T-cell (primary cell): Measurements from ENCODE around the gene DUSP22. TPM values are rescaled to one million over a fixed set of nuclear protein-coding genes. Genes with fewer than 3 reads are reported as not detected.

Experiments used
- ATAC-seq, 4 experiments: fragments of 200-7000 bp in 3 of 4; fragments of 150-1000 bp in 1 of 4; cut with Tn5 transposase; replicated peaks in 1 of 4; 1 replicate in 3 of 4; 2 replicates in 1 of 4; pipeline ENCODE4 v1.10.0; 2021; ENCODE audit warnings: moderate library complexity in 3 of 4, mild to moderate bottlenecking in 2 of 4, moderate number of reproducible peaks in 1 of 4
- CTCF ChIA-PET, 2 donors: fragments of 300-600 bp; sonication (Branson Sonifier 250); formaldehyde crosslinking; loops; one replicate each; lab custom pipeline; 2022; ENCODE audit warnings: antibody characterized with exemption in 2 of 2; lab: Charles Lee
- POLR2A ChIA-PET, 2 donors: fragments of 300-600 bp; sonication (Branson Sonifier 250); formaldehyde crosslinking; loops; one replicate each; lab custom pipeline; 2022; ENCODE audit warnings: antibody characterized with exemption in 2 of 2; lab: Charles Lee
- DNase-seq, 35 experiments: peaks; one replicate each; pipeline versions ENCODE4 v3.0.0 to v3.0.0-alpha.2; 2013 to 2023
- H3K27ac ChIP-seq: one replicate; pipeline ENCODE4 v1.5.1; 2013; ENCODE audit warnings: low read length
- H3K27me3 ChIP-seq, 2 experiments: replicated peaks in 1 of 2; 1 replicate in 1 of 2; 2 replicates in 1 of 2; pipeline versions ENCODE4 v1.6.1 to v1.7.0; 2013; ENCODE audit warnings: low read length in 1 of 2, mixed read lengths in 1 of 2; ENCODE audit not compliant: control insufficient read depth in 2 of 2, insufficient read depth in 2 of 2; ENCODE audit errors: extremely low read depth in 1 of 2
- H3K36me3 ChIP-seq, 2 donors: 1 replicate in 1 of 2; 2 replicates in 1 of 2; pipeline versions ENCODE4 v1.6.1 to v1.7.0; 2013; ENCODE audit warnings: low read length in 1 of 2; ENCODE audit not compliant: control insufficient read depth in 2 of 2, insufficient read depth in 1 of 2; ENCODE audit errors: extremely low read depth in 1 of 2
- H3K4me1 ChIP-seq, 2 experiments: 1 replicate in 1 of 2; 2 replicates in 1 of 2; pipeline versions ENCODE4 v1.6.1 to v1.7.0; 2013; ENCODE audit warnings: low read length in 2 of 2, mixed read lengths in 1 of 2; ENCODE audit not compliant: insufficient read depth in 2 of 2, control insufficient read depth in 1 of 2; ENCODE audit errors: extremely low read depth in 1 of 2
- H3K4me3 ChIP-seq, 2 donors: 1 replicate in 1 of 2; 2 replicates in 1 of 2; pipeline versions ENCODE4 v1.5.1 to v1.7.0; 2013; ENCODE audit warnings: mild to moderate bottlenecking in 2 of 2, low read length in 1 of 2, moderate library complexity in 1 of 2; ENCODE audit not compliant: control insufficient read depth in 1 of 2; ENCODE audit errors: extremely low read depth in 1 of 2
- H3K9me3 ChIP-seq: 2 replicates; pipeline ENCODE4 v1.7.0; 2013
- H3K27ac Mint-ChIP-seq, 2 donors: one replicate each; pipeline ENCODE4 v1.8.0; 2020 to 2021; ENCODE audit warnings: mild to moderate bottlenecking in 2 of 2, mixed read lengths in 2 of 2
- H3K27me3 Mint-ChIP-seq, 2 donors: one replicate each; pipeline ENCODE4 v1.8.0; 2021 to 2022; ENCODE audit warnings: mixed read lengths in 2 of 2
- H3K36me3 Mint-ChIP-seq: one replicate; pipeline ENCODE4 v1.8.0; 2021; ENCODE audit warnings: mixed read lengths
- H3K4me1 Mint-ChIP-seq, 3 donors: one replicate each; pipeline ENCODE4 v1.8.0; 2020 to 2022; ENCODE audit warnings: mixed read lengths in 3 of 3, mild to moderate bottlenecking in 1 of 3
- H3K4me3 Mint-ChIP-seq, 3 donors: one replicate each; pipeline ENCODE4 v1.8.0; 2020 to 2022; ENCODE audit warnings: mild to moderate bottlenecking in 3 of 3, mixed read lengths in 3 of 3, moderate library complexity in 3 of 3
- H3K9me3 Mint-ChIP-seq, 3 donors: one replicate each; pipeline ENCODE4 v1.8.0; 2020 to 2022; ENCODE audit warnings: mixed read lengths in 3 of 3
- WGBS: methylation state at CpG from one replicate; pipeline ENCODE4 v1.1.5; 2013; ENCODE audit warnings: missing lambda C conversion rate; ENCODE audit not compliant: insufficient coverage; 5-methylcytosine and 5-hydroxymethylcytosine counted together
- total RNA-seq, 35 experiments: library from RNA in 6 of 35; stranded (reverse) in 6 of 35; fragments of 120-200 nt in 1 of 35; gene quantifications; one replicate each; pipeline versions ENCODE4 v1.2.1 to v1.2.4 and lab custom pipeline; 2013 to 2026

Gene DUSP22
- total RNA-seq, 5 donors from 2014 or later (not counting 1 experiment from before 2014, with no cell fraction given) = 32.0 to 52.4 (median 42.1) TPM

DNA sequence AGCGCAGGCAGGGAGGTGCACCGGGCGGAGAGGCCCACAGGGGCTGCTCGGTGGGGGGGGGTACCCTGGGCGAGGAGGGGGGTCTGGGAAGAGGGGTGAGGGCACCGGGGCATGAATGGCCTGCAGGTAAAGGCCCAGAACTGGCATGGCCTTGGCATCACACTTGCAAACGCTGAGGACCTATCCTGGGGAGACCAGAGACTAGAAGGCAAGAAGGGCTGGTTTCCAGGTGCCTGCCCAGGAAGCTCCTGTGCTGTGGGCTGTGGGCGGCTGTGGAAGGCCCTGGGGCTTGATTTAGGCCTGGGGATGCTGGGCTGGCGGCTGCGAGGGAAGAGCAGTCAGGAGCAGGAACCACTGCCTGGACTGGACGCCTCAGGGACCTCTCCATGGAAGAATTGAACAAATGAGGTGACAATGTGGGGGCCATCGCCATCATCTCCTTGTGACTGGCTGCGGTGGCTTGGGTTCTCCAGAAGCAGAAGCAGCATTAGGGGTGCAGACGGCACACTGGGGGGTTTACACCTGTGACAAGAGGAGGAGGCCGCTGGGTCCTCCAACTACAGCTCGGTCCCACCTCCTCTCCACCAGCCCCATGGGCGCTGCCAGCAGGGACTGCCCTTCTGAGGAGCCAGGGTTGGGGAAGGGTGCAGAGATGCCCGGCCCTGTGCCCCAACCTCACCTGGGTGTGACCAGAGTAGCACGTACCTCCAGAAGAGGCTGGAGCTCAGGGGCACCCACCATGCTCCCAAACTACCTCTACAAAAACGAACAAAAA, 67.2 kb downstream of the DUSP22 start:
- 76% methylated on average over 15 of the region's 20 CpGs for WGBS
- H3K4me1 ChIP-seq = peaks cover 0 to 16% of the 10 kb centered on the region in 2 experiments
- no peaks in the 10 kb centered on the region for H3K36me3 ChIP-seq
- no peaks in the 10 kb centered on the region for H3K9me3 ChIP-seq
- H3K27me3 Mint-ChIP-seq = no peaks in the 10 kb centered on the region
- CTCF ChIA-PET = no interaction called here
- no peak overlapping the region for H3K27ac ChIP-seq
- POLR2A ChIA-PET = no interaction called here
- no peak overlapping the region for H3K4me3 Mint-ChIP-seq
- ATAC-seq (no peak), DNase-seq (no peak)
- no peak overlapping the region for H3K27ac Mint-ChIP-seq
- H3K4me1 Mint-ChIP-seq = peaks cover 6 to 22% (median 10%) of the 10 kb centered on the region in 3 donors
- no peak overlapping the region for H3K4me3 ChIP-seq
- peaks cover 0 to 16% (median 11%) of the 10 kb centered on the region in 3 donors for H3K9me3 Mint-ChIP-seq
- H3K36me3 Mint-ChIP-seq = peaks cover 3% of the 10 kb centered on the region
- no peaks in the 10 kb centered on the region for H3K27me3 ChIP-seq

DNA sequence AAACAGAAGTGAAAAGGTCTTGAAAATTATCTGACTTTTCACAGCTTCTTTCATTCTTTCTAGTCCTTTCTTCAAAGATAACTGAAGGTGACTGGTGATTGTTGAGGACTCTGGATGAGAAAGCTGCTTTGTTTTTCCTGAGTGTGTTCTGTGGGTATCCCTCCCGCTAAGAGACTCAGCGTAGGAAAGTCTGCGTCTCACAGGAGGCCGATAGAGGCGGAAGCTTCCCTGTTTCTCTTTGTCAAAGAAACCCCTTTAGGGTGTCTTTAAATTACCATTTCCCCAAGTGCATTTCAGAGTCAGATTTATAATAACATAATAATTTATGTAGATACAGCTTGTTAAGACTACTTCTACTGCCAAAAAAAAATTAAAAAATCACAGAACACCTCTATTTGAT, 68.1 kb downstream of the DUSP22 start:
- Histone ChIP-seq H3K27ac (no peak overlapping the region), H3K4me1 (peaks cover 0 to 16% of the 10 kb centered on the region in 2 experiments), H3K36me3 (no peaks in the 10 kb centered on the region), H3K9me3 (no peaks in the 10 kb centered on the region), H3K27me3 (no peaks in the 10 kb centered on the region), H3K4me3 (no peak overlapping the region)
- H3K27me3 Mint-ChIP-seq = no peaks in the 10 kb centered on the region
- H3K9me3 Mint-ChIP-seq = peaks cover 0 to 16% (median 12%) of the 10 kb centered on the region in 3 donors
- WGBS = 90% methylated on average over 2 of the region's 5 CpGs
- H3K4me1 Mint-ChIP-seq = peaks cover 6 to 22% (median 10%) of the 10 kb centered on the region in 3 donors
- CTCF ChIA-PET = no interaction called here
- no peak overlapping the region for H3K27ac Mint-ChIP-seq
- H3K36me3 Mint-ChIP-seq = peaks cover 3% of the 10 kb centered on the region
- ATAC-seq = no peak
- no peak for DNase-seq
- POLR2A ChIA-PET = no interaction called here
- no peak overlapping the region for H3K4me3 Mint-ChIP-seq

- H3K9me3 ChIP-seq = no peaks in the 10 kb centered on the region
- H3K4me1 ChIP-seq = peaks cover 0 to 16% of the 10 kb centered on the region in 2 experiments
- no peak overlapping the region for H3K27ac ChIP-seq
- peaks cover 0 to 20% (median 12%) of the 10 kb centered on the region in 3 donors for H3K9me3 Mint-ChIP-seq
- ATAC-seq (no peak), DNase-seq (no peak)
- 83% methylated on average over 19 of the region's 19 CpGs for WGBS
- no peaks in the 10 kb centered on the region for H3K27me3 ChIP-seq
- no peaks in the 10 kb centered on the region for H3K27me3 Mint-ChIP-seq
- no peak overlapping the region for H3K27ac Mint-ChIP-seq
- CTCF ChIA-PET = no interaction called here
- peaks cover 5 to 20% (median 10%) of the 10 kb centered on the region in 3 donors for H3K4me1 Mint-ChIP-seq
- H3K36me3 ChIP-seq = no peaks in the 10 kb centered on the region
- H3K4me3 Mint-ChIP-seq = no peak overlapping the region
- peaks cover 3% of the 10 kb centered on the region for H3K36me3 Mint-ChIP-seq
- no peak overlapping the region for H3K4me3 ChIP-seq
- POLR2A ChIA-PET = no interaction called here
Observed at GRCh38 chr6:360764-361373, 68.6 kb downstream of the DUSP22 start.

GRCh38 chr6:361411-362132, 69.3 kb downstream of the DUSP22 start:
- Mint-ChIP-seq H3K27ac (no peak overlapping the region), H3K27me3 (no peaks in the 10 kb centered on the region), H3K4me1 (peaks cover 3 to 16% (median 10%) of the 10 kb centered on the region in 3 donors), H3K36me3 (peaks cover 3% of the 10 kb centered on the region), H3K9me3 (peaks cover 0 to 20% (median 12%) of the 10 kb centered on the region in 3 donors), H3K4me3 (no peak overlapping the region)
- POLR2A ChIA-PET = no interaction called here
- no peaks in the 10 kb centered on the region for H3K36me3 ChIP-seq
- WGBS = 86% methylated on average over 16 of the region's 16 CpGs
- H3K27ac ChIP-seq = no peak overlapping the region
- no peaks in the 10 kb centered on the region for H3K9me3 ChIP-seq
- ATAC-seq = no peak
- CTCF ChIA-PET = no interaction called here
- no peak for DNase-seq
- H3K4me3 ChIP-seq = no peak overlapping the region
- H3K27me3 ChIP-seq = no peaks in the 10 kb centered on the region
- H3K4me1 ChIP-seq = peaks cover 0 to 16% of the 10 kb centered on the region in 2 experiments

DNA sequence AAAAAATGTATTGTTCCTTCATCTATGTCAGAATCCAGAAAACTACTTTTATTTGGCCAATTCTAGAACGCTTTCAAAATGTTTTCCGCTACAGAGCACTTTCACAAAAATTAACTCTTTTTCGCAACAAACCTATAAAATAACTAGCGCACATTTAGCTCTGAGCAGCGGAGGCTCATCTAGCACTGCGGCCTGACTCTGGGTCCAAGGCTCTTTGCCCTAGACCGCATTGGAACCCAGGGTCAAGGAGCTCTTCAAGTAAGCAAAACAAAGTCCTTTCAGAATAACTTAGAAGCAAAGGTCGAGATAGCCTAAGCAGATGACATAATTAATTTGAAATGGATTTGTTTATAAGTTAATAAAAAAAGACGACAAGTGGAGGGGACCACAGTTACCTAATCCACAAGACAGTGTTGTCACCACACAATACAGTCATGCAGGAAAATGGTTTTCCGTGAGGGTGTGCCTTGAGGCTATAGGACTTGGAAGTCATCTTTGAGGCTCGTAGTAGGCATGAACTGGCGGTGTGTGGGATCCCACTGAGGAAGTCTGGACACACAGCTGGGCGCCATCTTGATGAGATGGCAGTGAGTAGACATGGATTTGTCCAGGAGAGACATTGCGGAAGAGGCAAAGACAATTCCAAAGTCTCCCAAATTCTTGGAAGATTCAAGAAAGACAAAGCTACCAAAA, 70.1 kb downstream of the DUSP22 start:
- no peaks in the 10 kb centered on the region for H3K9me3 ChIP-seq
- no peak overlapping the region for H3K4me3 Mint-ChIP-seq
- peaks cover 0 to 2% of the 10 kb centered on the region in 2 experiments for H3K27me3 ChIP-seq
- peaks cover 0 to 11% of the 10 kb centered on the region in 2 experiments for H3K4me1 ChIP-seq
- no peak overlapping the region for H3K27ac Mint-ChIP-seq
- ChIA-PET POLR2A (no interaction called here), CTCF (no interaction called here)
- H3K4me3 ChIP-seq = no peak overlapping the region
- peaks cover 0 to 3% of the 10 kb centered on the region in 2 donors for H3K27me3 Mint-ChIP-seq
- peaks cover 3% of the 10 kb centered on the region for H3K36me3 Mint-ChIP-seq
- ATAC-seq (no peak), DNase-seq (no peak)
- WGBS = 78% methylated on average over 11 of the region's 14 CpGs
- H3K4me1 Mint-ChIP-seq = peaks cover 3 to 13% (median 10%) of the 10 kb centered on the region in 3 donors
- no peak overlapping the region for H3K27ac ChIP-seq
- H3K36me3 ChIP-seq = no peaks in the 10 kb centered on the region
- H3K9me3 Mint-ChIP-seq = peaks cover 4 to 20% (median 12%) of the 10 kb centered on the region in 3 donors

GRCh38 chr6:362924-363249, 70.6 kb downstream of the DUSP22 start:
- ChIA-PET CTCF (no interaction called here), POLR2A (no interaction called here)
- WGBS = 73% methylated on average over 5 of the region's 5 CpGs
- H3K36me3 ChIP-seq = no peaks in the 10 kb centered on the region
- Mint-ChIP-seq H3K27me3 (peaks cover 0 to 6% of the 10 kb centered on the region in 2 donors), H3K27ac (no peak overlapping the region), H3K4me1 (peaks cover 3 to 11% (median 10%) of the 10 kb centered on the region in 3 donors), H3K9me3 (peaks cover 9 to 20% (median 12%) of the 10 kb centered on the region in 3 donors), H3K4me3 (no peak overlapping the region), H3K36me3 (peaks cover 3% of the 10 kb centered on the region)
- ATAC-seq (no peak), DNase-seq (no peak)
- peaks cover 0 to 4% of the 10 kb centered on the region in 2 experiments for H3K27me3 ChIP-seq
- no peaks in the 10 kb centered on the region for H3K9me3 ChIP-seq
- H3K27ac ChIP-seq = no peak overlapping the region
- H3K4me1 ChIP-seq = peaks cover 0 to 11% of the 10 kb centered on the region in 2 experiments
- H3K4me3 ChIP-seq = no peak overlapping the region
